Retinal pigment epithelial cell (primary cell): ENCODE results near the gene CLEC4F.

Experiments used
- DNase-seq: peaks from one replicate; pipeline ENCODE4 v3.0.0-alpha.2; 2010; ENCODE audit warnings: low read depth
- H3K4me3 ChIP-seq: 2 replicates; pipeline ENCODE4 v1.5.1; 2011; ENCODE audit warnings: mild to moderate bottlenecking, low read length, control low read depth, moderate library complexity
- TF ChIP-seq, protein P1 (sequence below): conservative IDR thresholded peaks from 2 replicates; pipeline ENCODE4 v1.5.1; 2011; ENCODE audit warnings: low read depth, low read length, control low read depth, inconsistent platforms

Gene CLEC4F

GRCh38 chr2:70789304-70790135 is 30.9 kb downstream of the CLEC4F start:
- TF ChIP-seq, protein P1, sequence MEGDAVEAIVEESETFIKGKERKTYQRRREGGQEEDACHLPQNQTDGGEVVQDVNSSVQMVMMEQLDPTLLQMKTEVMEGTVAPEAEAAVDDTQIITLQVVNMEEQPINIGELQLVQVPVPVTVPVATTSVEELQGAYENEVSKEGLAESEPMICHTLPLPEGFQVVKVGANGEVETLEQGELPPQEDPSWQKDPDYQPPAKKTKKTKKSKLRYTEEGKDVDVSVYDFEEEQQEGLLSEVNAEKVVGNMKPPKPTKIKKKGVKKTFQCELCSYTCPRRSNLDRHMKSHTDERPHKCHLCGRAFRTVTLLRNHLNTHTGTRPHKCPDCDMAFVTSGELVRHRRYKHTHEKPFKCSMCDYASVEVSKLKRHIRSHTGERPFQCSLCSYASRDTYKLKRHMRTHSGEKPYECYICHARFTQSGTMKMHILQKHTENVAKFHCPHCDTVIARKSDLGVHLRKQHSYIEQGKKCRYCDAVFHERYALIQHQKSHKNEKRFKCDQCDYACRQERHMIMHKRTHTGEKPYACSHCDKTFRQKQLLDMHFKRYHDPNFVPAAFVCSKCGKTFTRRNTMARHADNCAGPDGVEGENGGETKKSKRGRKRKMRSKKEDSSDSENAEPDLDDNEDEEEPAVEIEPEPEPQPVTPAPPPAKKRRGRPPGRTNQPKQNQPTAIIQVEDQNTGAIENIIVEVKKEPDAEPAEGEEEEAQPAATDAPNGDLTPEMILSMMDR: peak; percentile 74
- DNase-seq: no peak
- H3K4me3 ChIP-seq: peak overlapping the region; percentile 26

- TF ChIP-seq, protein P1: peak; percentile 74
- DNase-seq: no peak
- H3K4me3 ChIP-seq: no peak overlapping the region
Observed at GRCh38 chr2:70785137-70785911, 35.1 kb downstream of the CLEC4F start.

GRCh38 chr2:70784320-70784719 is 36.1 kb downstream of the CLEC4F start:
- no peak overlapping the region for H3K4me3 ChIP-seq
- DNase-seq: no peak
- TF ChIP-seq, protein P1: no peak

- H3K4me3 ChIP-seq: no peak overlapping the region
- no peak for DNase-seq
- TF ChIP-seq, protein P1: no peak
Observed at GRCh38 chr2:70779911-70780545, 40.4 kb downstream of the CLEC4F start.

- no peak for DNase-seq
- TF ChIP-seq, protein P1: no peak
- H3K4me3 ChIP-seq: no peak overlapping the region
Observed at GRCh38 chr2:70779491-70779890, 40.9 kb downstream of the CLEC4F start.

GRCh38 chr2:70778676-70779075 is 41.7 kb downstream of the CLEC4F start:
- TF ChIP-seq, protein P1: no peak
- no peak for DNase-seq
- H3K4me3 ChIP-seq: no peak overlapping the region
